Neural progenitor cell (in vitro differentiated cells): ENCODE measurements around the gene NCAPG2.

Experiments used
- CTCF ChIP-seq: fragments of 200-600 bp; sonication (generic); IDR thresholded peaks from 2 replicates; pipeline ENCODE4 v1.5.1; 2017; ENCODE audit warnings: antibody characterized with exemption, mild to moderate bottlenecking
- EZH2 ChIP-seq: fragments of 200-600 bp; sonication (generic); IDR thresholded peaks from 2 replicates; pipeline ENCODE4 v1.6.1; 2017; ENCODE audit warnings: antibody characterized with exemption, mild to moderate bottlenecking, moderate library complexity
- EZH2phosphoT487 ChIP-seq: fragments of 200-600 bp; sonication (generic); IDR thresholded peaks from 2 replicates; pipeline ENCODE4 v1.6.1; 2017; ENCODE audit warnings: antibody characterized with exemption

GRCh38 chr7:158589653-158590052 is 115.0 kb downstream of the NCAPG2 start:
- no peak for TF ChIP-seq CTCF
- no peak for TF ChIP-seq EZH2
- no peak for TF ChIP-seq EZH2phosphoT487
